HG03060 (cell line): Measurements from ENCODE around the gene PCDHAC2.

Source experiments
- ATAC-seq: cut with Tn5 transposase; IDR thresholded peaks from one replicate; pipeline ENCODE4 v1.9.1; 2021; ENCODE audit warnings: low read depth, moderate number of reproducible peaks; ENCODE audit not compliant: unreplicated experiment

The PCDHAC2 gene

DNA sequence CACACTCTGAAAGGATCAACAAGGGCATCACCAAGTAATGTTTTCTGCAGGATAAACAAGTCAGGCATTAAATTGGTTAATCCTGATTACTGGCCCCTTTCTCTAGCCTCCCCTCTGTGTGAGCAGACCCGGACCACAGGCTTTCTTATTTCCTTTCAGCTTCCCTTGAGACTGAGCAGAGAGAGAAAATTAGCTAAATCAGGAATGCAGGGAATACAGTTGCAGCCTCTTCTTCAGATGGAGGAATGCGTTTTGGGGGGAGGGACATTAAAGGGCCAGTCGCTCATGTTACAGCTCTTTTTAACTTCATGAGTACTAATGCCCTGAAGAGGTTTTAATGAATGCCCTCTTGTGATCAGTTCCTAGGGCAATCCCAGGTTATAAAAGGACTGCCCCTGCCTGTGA, 19.8 kb downstream of the PCDHAC2 start:
- no peak for ATAC-seq

DNA sequence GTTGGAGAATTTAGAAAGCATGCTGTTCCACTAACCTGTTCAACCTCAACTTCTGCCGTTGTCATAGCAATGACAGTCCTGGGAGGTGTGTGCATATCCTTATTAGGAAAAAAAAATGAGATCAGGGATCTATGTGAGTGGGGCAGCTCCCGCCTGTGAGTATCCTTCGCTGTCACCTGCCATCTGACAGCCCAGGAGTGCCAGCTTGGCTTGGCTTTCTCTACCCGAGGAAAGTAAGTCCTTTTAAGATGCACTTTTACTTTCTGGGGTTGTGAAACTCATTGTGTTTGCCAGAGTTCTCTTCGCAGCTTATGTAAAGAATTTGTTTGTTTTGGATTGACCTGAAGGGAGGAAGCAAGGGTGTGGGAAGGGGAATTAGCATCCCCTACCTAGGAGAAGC, 21.8 kb downstream of the PCDHAC2 start:
- no peak for ATAC-seq

DNA sequence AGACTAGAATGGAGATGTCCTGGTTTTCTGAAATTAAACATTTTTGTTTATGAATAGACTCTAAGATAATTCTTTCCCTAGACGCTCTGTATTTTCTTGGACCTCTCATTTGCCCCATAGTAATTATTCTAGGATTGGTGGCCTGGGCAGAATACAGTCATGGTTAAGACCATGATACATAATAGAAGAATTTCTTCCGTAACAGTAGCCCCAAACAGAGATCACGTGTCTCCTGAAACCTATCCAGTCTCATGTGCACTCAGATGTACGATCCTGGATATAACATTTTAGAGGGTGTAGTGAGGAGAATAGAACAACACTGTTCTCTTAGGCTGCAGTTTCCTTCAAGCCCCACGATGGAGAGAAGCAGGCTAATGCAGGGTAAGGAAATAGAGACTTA, 22.3 kb downstream of the PCDHAC2 start:
- ATAC-seq: no peak

GRCh38 chr5:140989254-140990020, 23.2 kb downstream of the PCDHAC2 start:
- no peak for ATAC-seq

GRCh38 chr5:140992828-140993227, 26.6 kb downstream of the PCDHAC2 start:
- ATAC-seq: no peak

- ATAC-seq: no peak
Observed at GRCh38 chr5:140996060-140996459, 29.8 kb downstream of the PCDHAC2 start.

DNA sequence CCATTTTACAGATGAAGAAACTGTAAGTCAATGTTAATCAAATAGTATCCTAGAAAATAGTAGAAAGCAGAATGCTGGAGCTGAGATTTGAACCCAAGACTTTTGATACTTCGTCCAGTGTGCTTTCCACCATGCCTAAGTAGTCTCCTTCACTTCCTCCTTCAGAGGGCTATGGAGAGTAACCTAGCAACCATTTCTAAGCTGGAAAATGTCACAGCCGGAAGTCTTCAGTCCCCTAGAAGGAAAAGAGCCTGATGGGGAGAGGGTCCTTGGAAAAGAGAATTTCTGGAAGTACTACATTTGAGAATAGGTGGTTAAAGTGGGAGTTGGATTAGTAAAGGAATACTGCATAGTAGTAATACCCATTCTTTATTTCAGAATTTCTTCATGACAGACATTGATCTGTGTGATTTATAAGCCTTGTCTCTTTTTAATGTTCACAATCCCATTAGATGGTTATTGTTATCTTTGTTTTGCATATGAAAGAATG, 32.7 kb downstream of the PCDHAC2 start:
- no peak for ATAC-seq

GRCh38 chr5:141001446-141001843, 35.2 kb downstream of the PCDHAC2 start:
- no peak for ATAC-seq

DNA sequence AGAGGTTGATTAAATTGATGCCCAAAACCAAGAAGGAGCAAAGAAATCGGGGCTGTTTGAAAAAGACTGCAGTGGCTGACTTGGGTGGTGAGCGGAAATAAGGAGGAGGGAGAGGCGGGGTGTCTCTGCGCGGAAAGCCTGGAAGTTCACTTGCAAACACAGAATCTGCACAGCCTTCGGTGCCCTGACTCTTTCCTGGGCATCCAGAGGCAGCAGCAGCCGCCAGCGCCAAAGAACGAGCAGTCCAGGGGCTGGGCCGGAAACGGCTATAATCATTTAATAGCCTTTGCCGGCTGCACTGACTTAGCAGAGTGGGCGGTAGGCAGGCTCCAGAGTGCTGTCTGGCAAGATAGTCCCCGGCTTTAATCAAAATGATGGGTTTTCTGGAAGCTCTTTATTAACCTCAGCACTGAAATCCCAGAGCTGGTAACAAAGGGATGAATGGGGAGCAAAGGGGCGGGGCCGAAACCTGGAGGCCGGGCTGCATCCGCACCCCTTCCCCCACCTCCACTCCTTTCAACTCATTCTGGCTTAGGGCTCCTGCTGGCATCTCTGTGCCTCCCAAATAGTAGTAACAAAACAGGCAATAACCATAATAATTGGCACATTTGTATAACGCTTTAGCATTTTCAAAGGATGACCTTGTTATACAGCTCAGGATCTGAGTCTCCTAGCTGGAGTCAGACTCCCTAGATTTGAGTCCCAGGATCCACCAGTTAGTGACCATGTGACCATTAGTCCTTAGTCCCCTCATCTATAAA, 35.7 kb downstream of the PCDHAC2 start:
- no peak for ATAC-seq

DNA sequence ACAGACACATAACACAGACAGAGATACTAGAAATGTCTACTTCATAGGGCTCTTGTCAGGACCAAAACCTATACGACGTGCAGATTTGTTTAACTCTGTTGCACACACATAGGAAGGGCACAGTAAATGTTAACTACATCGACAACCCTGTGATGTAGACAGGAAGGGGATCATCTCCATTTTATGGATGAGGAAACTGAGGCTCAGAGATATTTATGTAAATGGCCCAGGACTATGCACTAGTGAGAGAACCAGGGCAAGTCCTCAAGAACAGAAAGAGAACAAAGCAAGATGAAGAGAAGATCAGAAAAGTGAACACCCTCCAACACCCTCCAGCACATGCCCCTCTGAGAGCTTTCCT, 36.3 kb downstream of the PCDHAC2 start:
- ATAC-seq: no peak

DNA sequence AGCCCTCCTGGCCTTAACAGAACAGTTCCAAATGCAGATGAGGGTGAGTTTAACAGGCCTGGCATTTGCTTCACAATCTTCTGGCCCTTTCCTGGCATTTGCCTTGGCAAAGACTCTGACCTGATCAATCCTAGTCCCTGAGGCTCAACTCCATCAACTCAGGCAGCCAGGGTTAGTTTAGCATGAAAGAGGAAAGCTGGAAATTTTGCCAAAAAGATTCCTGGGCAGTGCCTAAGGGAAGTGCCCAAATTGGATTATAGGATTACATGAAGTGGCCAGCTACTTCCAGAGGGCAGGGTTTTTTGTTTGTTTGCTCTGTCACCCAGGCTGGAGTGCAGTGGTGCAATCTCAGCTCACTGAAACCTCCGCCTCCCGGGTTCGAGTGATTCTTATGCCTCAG, 36.8 kb downstream of the PCDHAC2 start:
- ATAC-seq: no peak

- no peak for ATAC-seq
Observed at GRCh38 chr5:141003791-141004611, 37.7 kb downstream of the PCDHAC2 start.

DNA sequence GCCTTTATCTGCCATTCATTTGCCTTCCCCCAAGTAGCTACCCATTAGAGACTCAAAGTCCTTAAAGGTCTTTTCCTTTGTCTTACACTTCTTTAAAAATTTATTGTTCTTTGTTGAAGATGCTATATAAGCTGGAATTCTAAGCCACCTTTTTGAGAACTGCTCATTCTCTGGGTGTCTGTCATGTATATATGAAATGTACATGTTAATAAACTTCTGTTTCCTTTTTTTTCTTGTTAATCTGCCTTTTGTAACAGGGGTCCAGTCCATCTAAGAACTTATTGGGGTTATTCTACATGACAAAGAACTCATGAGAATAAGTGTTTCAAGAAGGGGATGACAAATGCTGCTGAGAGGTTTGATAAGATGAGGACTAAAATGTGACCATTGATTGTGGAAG, 41.5 kb downstream of the PCDHAC2 start:
- ATAC-seq: no peak

DNA sequence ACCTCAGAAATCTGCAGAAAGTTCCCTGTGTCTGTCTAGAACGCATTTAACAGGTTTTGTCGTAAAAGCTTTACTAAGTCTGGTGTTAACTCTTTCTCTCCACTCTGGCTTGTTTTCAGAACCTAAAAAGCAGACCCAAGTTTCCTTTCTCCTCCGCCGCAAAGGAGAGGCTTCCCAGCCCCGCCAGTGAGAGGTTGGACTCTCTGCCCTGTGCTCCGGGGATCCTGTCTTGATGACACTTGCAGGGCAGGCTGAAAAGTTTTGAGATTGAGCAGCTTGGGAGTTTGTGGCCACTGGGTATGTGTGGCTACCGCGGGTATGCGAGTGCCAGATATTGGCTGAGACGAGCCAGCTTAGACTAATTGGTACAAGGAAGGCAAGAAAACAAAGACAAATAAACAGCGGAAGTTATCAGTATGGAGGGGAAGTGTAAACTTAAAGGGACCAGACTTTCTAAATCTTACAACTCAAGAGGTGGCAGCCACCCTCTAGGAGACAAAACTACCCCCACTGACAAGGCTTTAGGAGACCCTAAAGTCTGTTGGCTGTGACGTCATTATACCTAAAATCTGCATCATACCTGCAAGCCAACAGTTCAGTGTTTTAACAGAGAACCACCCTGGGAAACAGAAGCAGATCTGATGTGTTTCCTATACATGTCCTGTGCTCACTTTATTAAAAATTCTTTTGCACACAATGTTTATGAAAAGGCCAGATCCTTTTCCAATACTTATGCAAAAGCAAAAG, 43.9 kb downstream of the PCDHAC2 start:
- no peak for ATAC-seq

DNA sequence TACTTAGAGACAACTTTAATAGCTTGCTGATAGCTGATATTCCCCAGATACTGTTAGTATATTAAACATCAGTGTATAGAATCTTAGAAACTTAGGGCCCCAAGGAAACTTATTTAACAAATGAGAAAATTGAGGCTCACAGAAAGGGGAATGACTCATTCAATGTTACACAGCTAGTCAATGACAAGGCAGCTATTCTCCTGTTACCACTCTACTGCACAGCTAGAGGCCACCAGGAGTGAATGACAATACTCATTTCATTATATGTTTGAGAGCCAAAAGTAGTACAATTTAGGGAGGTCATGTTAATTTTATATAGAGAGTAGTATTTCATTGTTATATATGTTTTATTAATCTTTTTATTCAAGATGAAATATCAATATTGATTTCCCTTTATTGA, 51.7 kb downstream of the PCDHAC2 start:
- ATAC-seq: no peak
